K562 (cell line): ENCODE measurements around the gene UBE2D3. TPM values are rescaled to one million over a fixed set of nuclear protein-coding genes. Genes with fewer than 3 reads are reported as not detected.

ENCODE experiments used
- BCL6 ChIP-seq: fragments of 250-450 bp; sonication (Bioruptor Pico); IDR thresholded peaks from 2 replicates; pipeline ENCODE4 v1.4.0; 2020
- CAMTA2 ChIP-seq: fragments of 250-450 bp; sonication (Bioruptor Pico); conservative IDR thresholded peaks from 2 replicates; pipeline ENCODE4 v1.5.1; 2022
- CC2D1A ChIP-seq: fragments of 450-650 bp; IDR thresholded peaks from 2 replicates; pipeline ENCODE4 v1.6.1; 2017; ENCODE audit warnings: mild to moderate bottlenecking
- CHD4 ChIP-seq: fragments of 200-600 bp; sonication (generic); IDR thresholded peaks from 3 replicates; pipeline ENCODE4 v1.6.1; 2012; ENCODE audit warnings: low read depth, mild to moderate bottlenecking, mixed read lengths, low read length, inconsistent platforms; ENCODE audit not compliant: insufficient read depth, insufficient replicate concordance, poor library complexity, severe bottlenecking
- ELF2 ChIP-seq: fragments of 250-450 bp; sonication (Bioruptor Pico); IDR thresholded peaks from 2 replicates; pipeline ENCODE4 v1.5.0; 2021; ENCODE audit warnings: mild to moderate bottlenecking
- ETV1 ChIP-seq: fragments of 450-650 bp; conservative IDR thresholded peaks from 2 replicates; pipeline ENCODE4 v1.6.1; 2016; ENCODE audit warnings: missing genetic modification characterization, control low read depth, low read depth, missing compliant biosample characterization
- GABPB1 ChIP-seq: sonication (generic); formaldehyde crosslinking; IDR thresholded peaks from 2 replicates; pipeline ENCODE4 v1.8.0; 2022; ENCODE audit warnings: mild to moderate bottlenecking, missing genetic modification reagents
- GABPB2 ChIP-seq: fragments of 250-450 bp; sonication (Bioruptor Pico); conservative IDR thresholded peaks from 2 replicates; pipeline ENCODE4 v1.5.1; 2021; ENCODE audit warnings: mild to moderate bottlenecking
- KAT8 ChIP-seq: fragments of 450-650 bp; IDR thresholded peaks from 2 replicates; pipeline ENCODE4 v1.6.1; 2016; ENCODE audit warnings: low read depth, mild to moderate bottlenecking
- MAZ ChIP-seq, 2 experiments: fragments of 450-650 bp in 1 of 2; sonication (generic) in 1 of 2; formaldehyde crosslinking; IDR thresholded peaks in 1 of 2; conservative IDR thresholded peaks in 1 of 2; 2 replicates each; pipeline versions ENCODE4 v1.4.0 to v1.5.0; 2020; ENCODE audit warnings: mild to moderate bottlenecking in 1 of 2, missing genetic modification reagents in 1 of 2
- NCOA4 ChIP-seq: fragments of 450-650 bp; IDR thresholded peaks from 2 replicates; pipeline ENCODE4 v1.6.1; 2018; ENCODE audit warnings: mild to moderate bottlenecking; ENCODE audit not compliant: partially characterized antibody
- NONO ChIP-seq, 2 experiments: fragments of 200-400 bp in 1 of 2; fragments of 450-650 bp in 1 of 2; formaldehyde crosslinking in 1 of 2; IDR thresholded peaks; 2 replicates each; pipeline ENCODE4 v1.6.1; 2017; ENCODE audit warnings: low read depth in 2 of 2, mild to moderate bottlenecking in 2 of 2, moderate library complexity in 2 of 2, low read length in 1 of 2
- RBFOX2 ChIP-seq: fragments of 200-400 bp; formaldehyde crosslinking; IDR thresholded peaks from 2 replicates; pipeline ENCODE4 v1.6.1; 2017; ENCODE audit warnings: low read depth, mild to moderate bottlenecking, low read length, moderate library complexity
- RBM22 ChIP-seq: fragments of 200-400 bp; formaldehyde crosslinking; IDR thresholded peaks from 2 replicates; pipeline ENCODE4 v1.6.1; 2018; ENCODE audit warnings: low read length, low read depth; ENCODE audit not compliant: poor library complexity, severe bottlenecking
- SREBF2 ChIP-seq: sonication (generic); formaldehyde crosslinking; IDR thresholded peaks from 2 replicates; pipeline ENCODE4 v1.4.0; 2020; ENCODE audit warnings: mild to moderate bottlenecking, missing genetic modification reagents
- TEAD1 ChIP-seq, 2 experiments: fragments of 450-650 bp in 1 of 2; sonication (generic) in 1 of 2; formaldehyde crosslinking; IDR thresholded peaks; 2 replicates each; pipeline versions ENCODE4 v1.4.0 to v1.8.0; 2020 to 2022; ENCODE audit warnings: mild to moderate bottlenecking in 2 of 2, missing genetic modification reagents in 1 of 2
- TRIM24 ChIP-seq, 2 experiments: fragments of 450-650 bp; IDR thresholded peaks; 2 replicates each; pipeline ENCODE4 v1.6.1; 2016
- YY1 ChIP-seq, 3 experiments: IDR thresholded peaks; 2 replicates each; pipeline ENCODE4 v1.6.1; 2011; ENCODE audit warnings: low read length in 2 of 3, mild to moderate bottlenecking in 2 of 3, moderate library complexity in 2 of 3, borderline replicate concordance in 1 of 3, control low read depth in 1 of 3, low read depth in 1 of 3; ENCODE audit not compliant: insufficient read depth in 3 of 3, insufficient replicate concordance in 2 of 3, control insufficient read depth in 1 of 3, insufficient read length in 1 of 3; ENCODE audit errors: extremely low read depth in 1 of 3
- ZBTB17 ChIP-seq: fragments of 450-650 bp; formaldehyde crosslinking; IDR thresholded peaks from 2 replicates; pipeline ENCODE4 v1.4.0; 2020; ENCODE audit warnings: mild to moderate bottlenecking
- ZNF174 ChIP-seq: fragments of 250-450 bp; sonication (Bioruptor Pico); IDR thresholded peaks from 2 replicates; pipeline ENCODE4 v1.4.0; 2020; ENCODE audit warnings: mild to moderate bottlenecking
- polyA plus RNA-seq, 8 experiments: library from polyadenylated mRNA; depleted of rRNA in 4 of 8; stranded (reverse) in 5 of 8; unstranded in 3 of 8; fragments of >200 nt; fragmentation: Nextera tagmentation in 2 of 8; fragmentation: Illumina TruSeq in 1 of 8; extraction: Ambion mirVana in 2 of 8; extraction: Trizol in 1 of 8; gene quantifications; 2 replicates each; pipeline versions ENCODE4 v1.2.1 to v1.2.3, GENCODE V29; 2011 to 2014; ENCODE audit warnings: inconsistent platforms in 1 of 8, missing spikeins in 1 of 8
- total RNA-seq, 7 experiments: library from RNA; depleted of rRNA in 6 of 7; stranded (reverse); fragments of >200 nt in 6 of 7; fragmentation: Illumina TruSeq in 2 of 7; extraction: Trizol in 2 of 7; gene quantifications; 2 replicates each; pipeline versions ENCODE4 v1.2.1 to v1.2.3, GENCODE V29; 2011 to 2021; ENCODE audit warnings: low replicate concordance in 1 of 7
- TF ChIP-seq, protein P1 (sequence below): fragments of 250-450 bp; sonication (Bioruptor Pico); IDR thresholded peaks from 2 replicates; pipeline ENCODE4 v1.5.0; 2020; ENCODE audit warnings: mild to moderate bottlenecking
- TF ChIP-seq, protein P2 (sequence below): fragments of 250-450 bp; sonication (Bioruptor Pico); IDR thresholded peaks from 2 replicates; pipeline ENCODE4 v1.5.1; 2021; ENCODE audit warnings: mild to moderate bottlenecking
- TF ChIP-seq, protein P3 (sequence below): fragments of 250-450 bp; sonication (Bioruptor Pico); IDR thresholded peaks from 2 replicates; pipeline ENCODE4 v1.8.0; 2021; ENCODE audit warnings: moderate library complexity, mild to moderate bottlenecking, inconsistent platforms

Gene UBE2D3
- total and polyA plus RNA-seq, 9 of the 15 experiments (the other 6 are each of a cell fraction or from before 2014, with no cell fraction given): 191 to 618 (median 292) TPM

DNA sequence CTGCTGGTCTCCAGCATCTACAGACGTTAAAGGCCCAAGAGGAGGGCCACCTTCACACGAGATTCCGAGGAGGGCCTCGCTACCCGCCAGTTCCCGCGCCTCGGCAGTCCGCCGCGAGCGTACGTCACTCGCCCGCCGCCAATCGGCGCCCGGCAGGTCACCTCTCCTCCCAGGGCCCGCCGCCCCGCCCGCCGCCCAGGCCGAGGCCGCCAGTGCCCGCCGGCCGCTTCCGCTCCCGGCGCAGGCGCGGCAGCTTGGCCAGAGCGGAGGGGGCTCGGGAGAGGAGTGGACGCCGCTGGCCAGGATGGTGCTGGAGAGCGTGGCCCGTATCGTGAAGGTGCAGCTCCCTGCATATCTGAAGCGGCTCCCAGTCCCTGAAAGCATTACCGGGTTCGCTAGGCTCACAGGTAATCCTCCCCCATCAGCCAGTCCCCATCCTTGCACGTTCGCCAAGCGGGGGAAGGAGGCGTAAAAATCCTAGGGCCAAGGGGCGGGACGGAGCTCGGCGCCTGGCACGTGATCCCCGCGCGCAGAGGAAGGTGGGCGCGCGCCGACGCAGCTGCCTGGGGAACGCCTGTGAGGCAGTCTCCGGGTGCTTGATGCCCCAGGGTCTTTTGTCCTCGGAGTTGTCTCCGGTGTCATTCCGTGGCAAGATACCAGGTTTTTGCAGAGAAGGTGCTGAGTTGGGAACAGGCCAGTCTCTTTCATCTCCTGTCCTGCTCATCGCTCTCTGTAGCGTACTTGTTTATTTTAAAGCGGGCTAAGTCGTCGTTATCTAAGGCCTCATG is 41.6 kb upstream of the UBE2D3 start, which contains the start of gene CISD2 (continued):
- TF ChIP-seq ZNF174 (CRISPR knock-in tag) (no peak), ETV1 (tag) (peak; percentile 73; the same call in 1 of the 2 replicates), TRIM24 (IDR thresholded peaks at IDR 0.05) (no peak), CHD4 (peak; percentile 53), GABPB1 (CRISPR knock-in tag) (peak; percentile 64; the same call in 1 of the 2 replicates), ELF2 (CRISPR knock-in tag) (0 out of 2 replicates have a peak, but pooled peaks have one; percentile 53), YY1 (IDR thresholded peaks at IDR 0.05; ENCODE audit: borderline replicate concordance in 1 of 3, control insufficient read depth in 1 of 3, extremely low read depth in 1 of 3, insufficient read depth in 3 of 3, insufficient read length in 1 of 3, insufficient replicate concordance in 2 of 3, low read depth in 1 of 3, low read length in 2 of 3) (peak in 2 of 3 experiments; percentile 48 to 67), RBFOX2 (peak; percentile 99), MAZ (CRISPR knock-in tag; conservative IDR thresholded peaks at IDR 0.05 in 1 of 2, IDR thresholded peaks at IDR 0.05 in 1 of 2) (peak; percentile 93 to 95), NCOA4 (no peak), BCL6 (no peak), RBM22 (no peak), ZBTB17 (CRISPR knock-in tag) (peak; percentile 23; the same call in 1 of the 2 replicates), CAMTA2 (CRISPR knock-in tag) (no peak), GABPB2 (CRISPR knock-in tag) (no peak), CC2D1A (no peak), KAT8 (no peak), SREBF2 (CRISPR knock-in tag) (no peak), TEAD1 (CRISPR knock-in tag; IDR thresholded peaks at IDR 0.05) (peak in 1 of 2 experiments; percentile 84; a peak in 1 of 4 replicates), NONO (IDR thresholded peaks at IDR 0.05; ENCODE audit: low read depth in 2 of 2, low read length in 1 of 2) (peak; percentile 31 to 77; a peak in 2 of 4 replicates)
- TF ChIP-seq, protein P1, sequence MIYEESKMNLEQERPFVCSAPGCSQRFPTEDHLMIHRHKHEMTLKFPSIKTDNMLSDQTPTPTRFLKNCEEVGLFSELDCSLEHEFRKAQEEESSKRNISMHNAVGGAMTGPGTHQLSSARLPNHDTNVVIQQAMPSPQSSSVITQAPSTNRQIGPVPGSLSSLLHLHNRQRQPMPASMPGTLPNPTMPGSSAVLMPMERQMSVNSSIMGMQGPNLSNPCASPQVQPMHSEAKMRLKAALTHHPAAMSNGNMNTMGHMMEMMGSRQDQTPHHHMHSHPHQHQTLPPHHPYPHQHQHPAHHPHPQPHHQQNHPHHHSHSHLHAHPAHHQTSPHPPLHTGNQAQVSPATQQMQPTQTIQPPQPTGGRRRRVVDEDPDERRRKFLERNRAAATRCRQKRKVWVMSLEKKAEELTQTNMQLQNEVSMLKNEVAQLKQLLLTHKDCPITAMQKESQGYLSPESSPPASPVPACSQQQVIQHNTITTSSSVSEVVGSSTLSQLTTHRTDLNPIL: no peak
- TF ChIP-seq, protein P2, sequence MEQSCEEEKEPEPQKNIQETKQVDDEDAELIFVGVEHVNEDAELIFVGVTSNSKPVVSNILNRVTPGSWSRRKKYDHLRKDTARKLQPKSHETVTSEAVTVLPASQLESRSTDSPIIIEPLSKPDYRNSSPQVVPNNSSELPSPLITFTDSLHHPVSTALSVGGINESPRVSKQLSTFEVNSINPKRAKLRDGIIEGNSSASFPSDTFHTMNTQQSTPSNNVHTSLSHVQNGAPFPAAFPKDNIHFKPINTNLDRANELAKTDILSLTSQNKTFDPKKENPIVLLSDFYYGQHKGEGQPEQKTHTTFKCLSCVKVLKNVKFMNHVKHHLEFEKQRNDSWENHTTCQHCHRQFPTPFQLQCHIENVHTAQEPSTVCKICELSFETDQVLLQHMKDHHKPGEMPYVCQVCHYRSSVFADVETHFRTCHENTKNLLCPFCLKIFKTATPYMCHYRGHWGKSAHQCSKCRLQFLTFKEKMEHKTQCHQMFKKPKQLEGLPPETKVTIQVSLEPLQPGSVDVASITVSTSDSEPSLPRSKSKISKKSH (CRISPR knock-in tag): no peak
- TF ChIP-seq, protein P3, sequence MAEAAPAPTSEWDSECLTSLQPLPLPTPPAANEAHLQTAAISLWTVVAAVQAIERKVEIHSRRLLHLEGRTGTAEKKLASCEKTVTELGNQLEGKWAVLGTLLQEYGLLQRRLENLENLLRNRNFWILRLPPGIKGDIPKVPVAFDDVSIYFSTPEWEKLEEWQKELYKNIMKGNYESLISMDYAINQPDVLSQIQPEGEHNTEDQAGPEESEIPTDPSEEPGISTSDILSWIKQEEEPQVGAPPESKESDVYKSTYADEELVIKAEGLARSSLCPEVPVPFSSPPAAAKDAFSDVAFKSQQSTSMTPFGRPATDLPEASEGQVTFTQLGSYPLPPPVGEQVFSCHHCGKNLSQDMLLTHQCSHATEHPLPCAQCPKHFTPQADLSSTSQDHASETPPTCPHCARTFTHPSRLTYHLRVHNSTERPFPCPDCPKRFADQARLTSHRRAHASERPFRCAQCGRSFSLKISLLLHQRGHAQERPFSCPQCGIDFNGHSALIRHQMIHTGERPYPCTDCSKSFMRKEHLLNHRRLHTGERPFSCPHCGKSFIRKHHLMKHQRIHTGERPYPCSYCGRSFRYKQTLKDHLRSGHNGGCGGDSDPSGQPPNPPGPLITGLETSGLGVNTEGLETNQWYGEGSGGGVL (CRISPR knock-in tag): no peak
